Retinal pigment epithelial cell (primary cell): Measurements from ENCODE around the gene DMXL2.

Experiments used
- DNase-seq: peaks from one replicate; pipeline ENCODE4 v3.0.0-alpha.2; 2010; ENCODE audit warnings: low read depth
- H3K4me3 ChIP-seq: 2 replicates; pipeline ENCODE4 v1.5.1; 2011; ENCODE audit warnings: mild to moderate bottlenecking, low read length, control low read depth, moderate library complexity
- CTCF ChIP-seq: conservative IDR thresholded peaks from 2 replicates; pipeline ENCODE4 v1.5.1; 2011; ENCODE audit warnings: low read depth, low read length, control low read depth, inconsistent platforms

The DMXL2 gene

GRCh38 chr15:51491941-51492340, 130.6 kb downstream of the DMXL2 start:
- H3K4me3 ChIP-seq = no peak overlapping the region
- DNase-seq = no peak
- TF ChIP-seq CTCF = no peak

- no peak overlapping the region for H3K4me3 ChIP-seq
- no peak for DNase-seq
- TF ChIP-seq CTCF = no peak
These were observed 137.8 kb downstream of the DMXL2 start for GRCh38 chr15:51484781-51485180.

- DNase-seq = no peak
- TF ChIP-seq CTCF = no peak
- no peak overlapping the region for H3K4me3 ChIP-seq
These were observed 138.6 kb downstream of the DMXL2 start for GRCh38 chr15:51483985-51484384.

GRCh38 chr15:51483520-51483919, 139.1 kb downstream of the DMXL2 start:
- H3K4me3 ChIP-seq = no peak overlapping the region
- TF ChIP-seq CTCF = no peak
- DNase-seq = no peak

GRCh38 chr15:51475736-51476135, 146.8 kb downstream of the DMXL2 start:
- no peak for DNase-seq
- no peak for TF ChIP-seq CTCF

GRCh38 chr15:51470512-51470911, 152.1 kb downstream of the DMXL2 start:
- no peak for TF ChIP-seq CTCF
- DNase-seq = no peak
- H3K4me3 ChIP-seq = no peak overlapping the region

More at GRCh38 chr15:51475736-51476135, 146.8 kb downstream of the DMXL2 start:
- H3K4me3 ChIP-seq = no peak overlapping the region

GRCh38 chr15:51460796-51461195, 161.8 kb downstream of the DMXL2 start:
- DNase-seq = no peak
- TF ChIP-seq CTCF = no peak
- H3K4me3 ChIP-seq = no peak overlapping the region
